Stimulated activated CD4-positive, alpha-beta T cell treated with anti-CD3 and anti-CD28 coated beads, Interleukin-1b, Interleukin-23, amount 100 ng/mL, for 4 hours (primary cell): ENCODE data around the gene ERVH48-1.
"Not testable (repeated sequence)": the region's sequence is repeated elsewhere in the genome, so short reads cannot be mapped to it uniquely, and the experiment has no call there.

Experiments
- DNase-seq, 2 donors: peaks; one replicate each; pipeline ENCODE4 v3.0.0-alpha.2; 2020; ENCODE audit warnings: low read depth in 2 of 2

Gene ERVH48-1

GRCh38 chr21:42908484-42908883, 16.9 kb downstream of the ERVH48-1 start:
- DNase-seq = not testable (repeated sequence)

GRCh38 chr21:42906233-42906632, 19.2 kb downstream of the ERVH48-1 start:
- DNase-seq = no peak

- DNase-seq = no peak
Measured at GRCh38 chr21:42905195-42905594, 20.2 kb downstream of the ERVH48-1 start.

GRCh38 chr21:42903817-42904216, 21.6 kb downstream of the ERVH48-1 start:
- no peak for DNase-seq

- no peak for DNase-seq
Measured at GRCh38 chr21:42900446-42900845, 25.0 kb downstream of the ERVH48-1 start.

- DNase-seq = peak; percentile 100
Measured at GRCh38 chr21:42892931-42893755, 32.3 kb downstream of the ERVH48-1 start, which contains the start of gene NDUFV3. Gene NDUFV3, plus strand, starts transcription at chr21:42893309. Its CDS starts 25 bp downstream, at chr21:42893334.

- no peak for DNase-seq
Measured at GRCh38 chr21:42892582-42892930, 32.9 kb downstream of the ERVH48-1 start.

GRCh38 chr21:42887326-42887725, 38.1 kb downstream of the ERVH48-1 start:
- no peak for DNase-seq

- DNase-seq = no peak
Measured at GRCh38 chr21:42883921-42884320, 41.5 kb downstream of the ERVH48-1 start.

GRCh38 chr21:42880352-42880751, 45.1 kb downstream of the ERVH48-1 start:
- DNase-seq = no peak

GRCh38 chr21:42878993-42879787, 46.2 kb downstream of the ERVH48-1 start, which contains the start of gene WDR4:
Gene WDR4, minus strand, starts transcription at chr21:42879539. Its CDS starts 44 bp downstream, at chr21:42879495.
- peak; percentile 94 to 98 for DNase-seq

GRCh38 chr21:42878678-42878992, 46.8 kb downstream of the ERVH48-1 start:
- DNase-seq = no peak

- not testable (repeated sequence) for DNase-seq
Measured at GRCh38 chr21:42875811-42876210, 49.6 kb downstream of the ERVH48-1 start.

- no peak for DNase-seq
Measured at GRCh38 chr21:42873096-42873495, 52.3 kb downstream of the ERVH48-1 start.

- DNase-seq = no peak
Measured at GRCh38 chr21:42868196-42868595, 57.2 kb downstream of the ERVH48-1 start.
